HFFc6 (cell line): Measurements from ENCODE around the gene CLDN22. TPM values are rescaled to one million over a fixed set of nuclear protein-coding genes. Genes with fewer than 3 reads are reported as not detected.
A peak's percentile ranks its signal among the peaks of the same experiment; 100 is the strongest.

Experiments
- DNase-seq: peaks from one replicate; pipeline ENCODE4 v3.0.0-alpha.2; 2018
- H3K27ac Mint-ChIP-seq: 2 replicates; pipeline ENCODE4 v1.8.0; 2020; ENCODE audit warnings: mild to moderate bottlenecking, mixed read lengths
- H3K27me3 Mint-ChIP-seq: 2 replicates; pipeline ENCODE4 v1.8.0; 2021; ENCODE audit warnings: mild to moderate bottlenecking, moderate library complexity, mixed read lengths; ENCODE audit not compliant: insufficient read depth
- H3K36me3 Mint-ChIP-seq: 2 replicates; pipeline ENCODE4 v1.8.0; 2021; ENCODE audit warnings: low read depth, mixed read lengths
- H3K4me1 Mint-ChIP-seq: 2 replicates; pipeline ENCODE4 v1.8.0; 2020; ENCODE audit warnings: low read depth, mixed read lengths
- H3K4me3 Mint-ChIP-seq: 2 replicates; pipeline ENCODE4 v1.8.0; 2020; ENCODE audit warnings: mild to moderate bottlenecking, moderate library complexity, mixed read lengths
- H3K9me3 Mint-ChIP-seq: 2 replicates; pipeline ENCODE4 v1.8.0; 2020; ENCODE audit warnings: mild to moderate bottlenecking, mixed read lengths
- total RNA-seq, 6 experiments: library from RNA; stranded (reverse); fragmentation: NEBNext Ultra II Directional; extraction: Animal tissue kit (Norgen Biotek cat#: 25700); gene quantifications; 2 replicates in 1 of 6; 3 replicates in 5 of 6; pipeline ENCODE4 v1.2.3, GENCODE V29; 2021
- TF ChIP-seq, protein P1 (sequence below): fragments of 200-600 bp; sonication (generic); IDR thresholded peaks from 2 replicates; pipeline ENCODE4 v1.5.0; 2021; ENCODE audit warnings: antibody characterized with exemption, mild to moderate bottlenecking

The CLDN22 gene
- total RNA-seq, 6 experiments from 2014 or later = not detected

DNA sequence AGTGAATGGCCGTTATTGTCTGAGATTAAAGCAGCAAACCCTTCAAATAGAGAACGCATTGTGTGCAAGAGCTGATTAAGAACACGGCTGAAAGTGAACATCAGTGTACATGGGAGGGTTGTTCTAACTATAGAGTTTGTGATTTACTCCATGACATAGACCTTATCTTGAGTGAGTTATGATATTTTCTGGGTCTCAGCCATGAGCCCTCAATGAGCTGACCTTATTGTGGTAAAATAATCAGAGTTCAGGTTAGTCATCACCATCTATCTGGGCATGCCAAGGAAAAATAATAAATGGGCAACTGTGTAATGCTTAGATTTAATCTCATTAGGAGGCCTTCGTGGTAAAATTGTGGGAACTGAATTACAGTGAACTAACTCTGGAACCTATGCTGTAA, 35.3 kb upstream of the CLDN22 start:
- Mint-ChIP-seq H3K9me3 (no peaks in the 10 kb centered on the region; the same call in 1 of the 2 replicates), H3K4me3 (no peak overlapping the region), H3K27ac (peak overlapping the region; percentile 10; the same call in 1 of the 2 replicates), H3K36me3 (peaks cover 6% of the 10 kb centered on the region), H3K27me3 (peaks cover 7% of the 10 kb centered on the region), H3K4me1 (peaks cover 40% of the 10 kb centered on the region)
- TF ChIP-seq, protein P1, sequence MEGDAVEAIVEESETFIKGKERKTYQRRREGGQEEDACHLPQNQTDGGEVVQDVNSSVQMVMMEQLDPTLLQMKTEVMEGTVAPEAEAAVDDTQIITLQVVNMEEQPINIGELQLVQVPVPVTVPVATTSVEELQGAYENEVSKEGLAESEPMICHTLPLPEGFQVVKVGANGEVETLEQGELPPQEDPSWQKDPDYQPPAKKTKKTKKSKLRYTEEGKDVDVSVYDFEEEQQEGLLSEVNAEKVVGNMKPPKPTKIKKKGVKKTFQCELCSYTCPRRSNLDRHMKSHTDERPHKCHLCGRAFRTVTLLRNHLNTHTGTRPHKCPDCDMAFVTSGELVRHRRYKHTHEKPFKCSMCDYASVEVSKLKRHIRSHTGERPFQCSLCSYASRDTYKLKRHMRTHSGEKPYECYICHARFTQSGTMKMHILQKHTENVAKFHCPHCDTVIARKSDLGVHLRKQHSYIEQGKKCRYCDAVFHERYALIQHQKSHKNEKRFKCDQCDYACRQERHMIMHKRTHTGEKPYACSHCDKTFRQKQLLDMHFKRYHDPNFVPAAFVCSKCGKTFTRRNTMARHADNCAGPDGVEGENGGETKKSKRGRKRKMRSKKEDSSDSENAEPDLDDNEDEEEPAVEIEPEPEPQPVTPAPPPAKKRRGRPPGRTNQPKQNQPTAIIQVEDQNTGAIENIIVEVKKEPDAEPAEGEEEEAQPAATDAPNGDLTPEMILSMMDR = no peak
- DNase-seq = peak; percentile 68

DNA sequence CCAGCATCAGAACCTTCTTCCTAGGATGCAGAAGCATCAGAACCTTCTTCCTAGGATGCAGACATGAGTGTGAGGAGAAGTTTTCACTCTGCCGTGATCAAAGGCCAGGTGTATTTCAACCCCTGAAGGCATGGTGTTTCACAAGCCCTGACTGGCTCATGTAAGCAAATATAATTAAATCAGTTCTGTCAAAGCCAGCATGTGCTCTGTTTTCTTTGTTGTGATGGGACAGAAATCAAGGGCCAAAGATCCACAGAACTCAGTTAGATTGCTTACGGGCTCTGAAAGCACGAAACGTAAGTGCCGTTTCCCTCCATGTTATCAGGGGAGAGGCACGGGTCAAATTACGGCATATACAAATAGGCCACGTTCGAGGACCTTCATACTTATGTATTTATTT, 34.1 kb upstream of the CLDN22 start:
- peaks cover 38% of the 10 kb centered on the region for H3K4me1 Mint-ChIP-seq
- peaks cover 7% of the 10 kb centered on the region; the same call in 1 of the 2 replicates for H3K27me3 Mint-ChIP-seq
- no peak for DNase-seq
- no peaks in the 10 kb centered on the region; the same call in 1 of the 2 replicates for H3K9me3 Mint-ChIP-seq
- TF ChIP-seq, protein P1 = no peak
- H3K4me3 Mint-ChIP-seq = no peak overlapping the region
- H3K27ac Mint-ChIP-seq = no peak overlapping the region
- H3K36me3 Mint-ChIP-seq = peaks cover 8% of the 10 kb centered on the region

DNA sequence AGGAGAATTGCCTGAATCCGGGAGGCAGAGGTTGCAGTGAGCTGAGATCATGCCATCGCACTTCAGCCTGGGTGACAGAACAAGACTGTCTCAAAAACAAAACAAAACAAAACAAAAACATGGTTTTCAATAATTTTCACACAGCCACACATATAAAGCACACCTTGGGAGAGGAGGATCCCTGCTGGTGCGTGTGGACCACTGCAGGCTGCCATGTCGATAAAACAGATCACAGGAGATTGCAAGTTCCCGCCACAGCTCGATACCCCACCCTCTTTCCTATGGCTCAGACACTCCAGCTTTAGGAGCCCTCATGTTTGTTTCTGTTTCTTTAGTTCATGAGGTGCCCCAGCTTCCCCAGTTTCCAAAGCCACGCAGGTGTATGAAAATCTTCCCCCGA, 33.5 kb upstream of the CLDN22 start:
- Mint-ChIP-seq H3K9me3 (no peaks in the 10 kb centered on the region; the same call in 1 of the 2 replicates), H3K36me3 (peaks cover 9% of the 10 kb centered on the region), H3K27me3 (peaks cover 7% of the 10 kb centered on the region; the same call in 1 of the 2 replicates), H3K4me1 (peaks cover 41% of the 10 kb centered on the region), H3K27ac (no peak overlapping the region), H3K4me3 (no peak overlapping the region)
- no peak for DNase-seq
- TF ChIP-seq, protein P1 = peak; percentile 22; the same call in 1 of the 2 replicates

DNA sequence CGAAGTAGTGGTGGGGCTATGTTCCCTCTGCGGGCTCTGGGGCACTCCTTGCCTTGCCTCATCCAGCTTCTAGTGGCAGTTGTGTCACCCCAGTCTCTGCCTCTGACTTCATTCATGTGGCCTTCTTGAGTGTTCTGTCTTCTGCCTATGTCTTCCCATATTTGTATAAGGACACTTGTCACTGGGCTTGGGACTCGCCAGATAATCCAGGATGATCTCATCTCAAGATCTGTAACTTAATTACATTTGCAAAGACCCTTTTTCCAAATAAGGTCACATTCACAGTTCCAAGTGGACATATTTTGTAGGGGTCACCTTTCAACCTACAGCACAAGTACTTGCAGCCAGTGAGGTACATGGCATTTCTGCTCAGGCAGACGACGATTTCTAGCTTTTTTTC, 32.5 kb upstream of the CLDN22 start:
- H3K27me3 Mint-ChIP-seq = peaks cover 7% of the 10 kb centered on the region; the same call in 1 of the 2 replicates

DNA sequence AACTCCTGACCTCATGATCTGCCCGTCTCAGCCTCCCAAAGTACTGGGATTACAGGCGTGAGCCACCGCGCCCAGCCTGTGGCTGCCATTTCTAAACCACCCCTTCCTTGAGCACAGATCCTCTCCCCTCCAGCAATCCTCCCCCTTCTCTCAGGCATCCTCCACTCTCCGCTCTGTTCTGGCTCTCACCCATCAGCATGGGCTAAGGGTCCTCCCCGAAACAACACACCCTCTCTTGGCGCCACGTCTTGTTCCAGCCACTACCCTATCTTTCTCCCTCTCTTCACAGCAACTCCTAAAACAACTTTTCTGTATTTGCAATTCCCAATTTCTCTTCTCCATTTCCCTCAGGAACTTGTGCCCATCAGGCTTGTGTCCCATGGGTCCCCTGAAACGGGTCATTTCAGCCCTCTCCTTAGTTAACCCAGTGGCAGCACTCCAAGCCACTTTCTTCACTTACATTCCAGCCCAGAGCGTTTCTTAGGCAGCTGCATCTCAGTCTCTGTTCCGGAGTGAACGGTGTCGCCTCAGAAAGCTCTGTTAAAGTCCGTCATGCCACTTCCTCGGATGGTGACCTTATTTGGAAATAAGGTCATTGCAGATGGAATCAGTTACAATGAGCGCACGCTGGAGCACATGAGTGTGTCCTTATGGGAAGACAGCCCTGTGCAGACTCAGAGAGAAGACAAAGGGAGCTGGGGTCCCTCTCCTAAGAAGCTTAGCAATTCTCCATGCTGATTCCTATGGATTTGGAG, 30.4 kb upstream of the CLDN22 start:
- Mint-ChIP-seq H3K4me1 (peaks cover 48% of the 10 kb centered on the region), H3K27me3 (peaks cover 7% of the 10 kb centered on the region), H3K9me3 (no peaks in the 10 kb centered on the region; the same call in 1 of the 2 replicates), H3K36me3 (peaks cover 15% of the 10 kb centered on the region), H3K4me3 (peak overlapping the region; percentile 69), H3K27ac (peak overlapping the region; percentile 85)
- DNase-seq = no peak
- TF ChIP-seq, protein P1 = no peak

More for the DNA sequence above, 32.5 kb upstream of the CLDN22 start:
- peaks cover 13% of the 10 kb centered on the region for H3K36me3 Mint-ChIP-seq
- TF ChIP-seq, protein P1 = no peak
- H3K4me3 Mint-ChIP-seq = no peak overlapping the region
- no peak overlapping the region for H3K27ac Mint-ChIP-seq
- no peak for DNase-seq
- H3K9me3 Mint-ChIP-seq = no peaks in the 10 kb centered on the region; the same call in 1 of the 2 replicates
- peaks cover 51% of the 10 kb centered on the region for H3K4me1 Mint-ChIP-seq
